ENCODE data around the gene RNF220.
"Not testable (repeated sequence)": the region's sequence is repeated elsewhere in the genome, so short reads cannot be mapped to it uniquely, and the experiment has no call there.

RNF220 gene

DNA sequence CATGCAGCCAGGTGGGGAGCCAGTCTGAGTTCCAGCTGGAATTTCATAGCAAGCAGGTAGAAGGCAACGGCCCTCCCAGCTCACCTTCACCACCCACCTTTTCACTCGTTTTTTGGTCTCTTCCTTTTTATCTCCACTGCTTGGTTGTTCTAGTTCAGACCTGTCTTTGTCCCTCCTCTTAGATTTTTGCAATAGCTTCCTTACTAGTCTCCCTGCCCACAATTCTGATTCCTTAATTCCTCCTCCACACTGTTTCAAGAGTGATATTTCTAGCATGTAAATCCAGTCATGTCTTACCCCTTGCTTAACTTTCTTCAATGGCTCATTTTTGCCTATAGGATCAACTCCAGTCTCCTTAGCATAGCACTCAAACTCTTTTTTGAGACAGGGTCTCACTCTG lies 149.7 kb downstream of the RNF220 start:
- DNase-seq: no peak

DNA sequence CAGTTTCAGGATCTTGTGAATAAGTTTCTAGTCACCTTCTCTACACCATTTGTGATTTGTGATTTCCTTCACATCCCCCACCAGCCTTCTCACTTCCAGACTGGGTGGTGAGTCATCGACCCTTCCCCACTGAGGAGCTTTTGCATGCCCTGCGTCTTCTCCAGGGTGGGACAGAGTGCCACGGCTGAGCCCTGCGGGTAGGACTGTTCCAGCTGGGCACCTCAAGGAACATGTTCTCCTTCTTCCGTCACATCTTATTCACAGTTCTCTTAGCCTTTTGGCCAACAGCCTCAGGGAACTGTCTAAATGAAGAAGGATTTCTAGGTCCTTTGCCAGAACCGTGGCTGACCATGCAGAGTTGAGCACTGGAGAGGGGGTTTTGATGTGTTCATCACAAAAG lies 152.7 kb downstream of the RNF220 start:
- DNase-seq: no peak

DNA sequence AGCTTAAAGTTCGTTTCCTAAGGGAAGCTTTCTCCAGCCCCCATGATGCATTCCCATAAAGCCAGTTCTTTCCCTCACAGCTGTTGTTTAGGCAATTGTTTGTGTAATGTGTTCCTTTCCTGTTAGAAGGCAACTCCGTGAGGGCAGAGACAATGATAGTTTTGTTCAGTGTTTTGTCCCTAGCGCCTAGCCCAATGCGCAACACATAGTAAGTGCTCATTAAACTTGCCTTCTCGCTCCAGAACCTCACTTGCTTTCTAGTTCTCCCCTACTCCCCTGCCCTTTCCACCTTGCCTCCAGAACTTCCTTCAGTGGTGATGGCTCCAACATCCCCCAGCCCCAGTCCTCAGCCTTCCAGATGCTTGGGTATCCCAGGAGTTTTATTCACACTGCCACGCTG lies 153.8 kb downstream of the RNF220 start:
- no peak for DNase-seq

DNA sequence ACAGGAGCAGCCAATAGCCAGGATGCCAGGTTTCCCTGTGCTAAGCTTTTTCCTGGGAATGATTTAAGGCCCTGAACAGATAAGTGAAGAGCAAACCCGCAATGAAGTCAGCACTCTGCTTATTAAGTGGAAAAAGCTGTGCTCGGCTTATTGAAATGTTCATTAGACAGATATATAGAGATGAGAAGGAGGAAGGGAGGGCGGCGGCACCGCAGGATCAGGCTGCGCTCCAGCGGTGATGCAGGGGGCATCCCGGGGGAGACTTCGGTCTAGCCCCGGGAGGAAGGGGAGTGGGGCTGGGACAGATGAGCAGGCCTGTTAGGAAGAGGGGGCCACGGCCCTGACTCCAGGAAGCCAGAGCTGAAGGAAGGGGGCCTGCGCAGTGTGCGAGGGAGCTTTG lies 154.3 kb downstream of the RNF220 start:
- DNase-seq: no peak

DNA sequence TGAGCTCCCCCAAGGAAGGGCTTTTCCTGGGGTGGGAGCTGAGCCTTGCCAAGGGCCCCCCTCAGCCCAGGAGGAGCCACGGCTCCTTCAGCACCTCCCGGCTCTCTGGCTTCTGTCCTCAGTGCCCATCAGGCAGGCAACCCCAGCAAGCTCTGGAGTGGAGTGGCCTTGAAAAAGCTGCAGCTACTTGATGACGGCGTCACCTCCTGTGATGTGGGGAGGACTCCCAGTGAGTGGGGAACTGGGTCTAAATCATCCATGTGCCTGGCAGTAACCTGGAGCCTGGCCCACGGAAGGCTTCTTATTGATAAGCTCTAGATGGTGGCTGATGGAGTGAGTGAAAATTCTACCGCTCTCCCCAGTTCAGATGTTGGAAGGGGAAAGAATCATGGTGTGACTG lies 154.9 kb downstream of the RNF220 start:
- no peak for DNase-seq

DNA sequence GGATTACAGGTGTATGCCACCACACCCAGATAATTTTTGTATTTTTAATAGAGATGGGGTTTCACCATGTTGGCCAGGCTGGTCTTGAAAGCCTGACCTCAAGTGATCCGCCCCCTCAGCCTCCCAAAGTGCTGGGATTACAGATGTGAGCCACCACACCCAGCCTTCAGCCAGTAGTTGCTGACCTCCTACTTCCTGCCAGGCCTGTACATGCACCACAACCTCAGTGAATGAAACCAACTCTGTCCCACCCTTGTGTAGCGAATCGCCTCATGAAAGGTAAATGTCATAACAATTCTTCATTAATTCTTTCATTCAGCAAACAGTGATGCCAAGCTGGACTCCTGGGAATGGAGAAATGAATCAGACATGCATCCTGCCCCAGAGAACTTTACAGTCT lies 155.6 kb downstream of the RNF220 start:
- not testable (repeated sequence) for DNase-seq

DNA sequence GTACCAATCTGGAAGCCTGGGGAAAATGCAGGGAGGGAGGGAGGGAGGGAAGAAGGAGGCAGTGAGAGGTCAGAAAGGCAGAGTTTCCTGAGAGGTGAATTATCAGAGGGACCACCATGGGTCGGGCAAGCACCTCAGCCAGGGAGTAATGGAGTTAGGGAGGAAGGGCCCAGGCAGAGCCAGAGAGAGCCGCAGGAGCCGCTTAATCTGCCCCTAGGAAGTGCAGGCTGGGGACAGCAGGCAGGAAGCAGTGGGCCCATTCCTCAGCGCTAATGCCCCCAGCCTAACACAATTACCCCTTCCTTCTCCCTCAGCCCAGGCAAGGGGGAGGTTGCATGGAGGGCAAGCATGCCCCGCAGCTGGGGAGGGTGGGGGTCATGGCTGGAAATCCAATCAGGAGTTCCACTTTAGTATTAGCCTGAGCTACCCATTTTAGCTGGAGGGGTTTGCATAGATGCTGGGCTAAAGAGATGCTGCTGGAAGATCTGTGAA lies 160.2 kb downstream of the RNF220 start:
- no peak for DNase-seq

DNA sequence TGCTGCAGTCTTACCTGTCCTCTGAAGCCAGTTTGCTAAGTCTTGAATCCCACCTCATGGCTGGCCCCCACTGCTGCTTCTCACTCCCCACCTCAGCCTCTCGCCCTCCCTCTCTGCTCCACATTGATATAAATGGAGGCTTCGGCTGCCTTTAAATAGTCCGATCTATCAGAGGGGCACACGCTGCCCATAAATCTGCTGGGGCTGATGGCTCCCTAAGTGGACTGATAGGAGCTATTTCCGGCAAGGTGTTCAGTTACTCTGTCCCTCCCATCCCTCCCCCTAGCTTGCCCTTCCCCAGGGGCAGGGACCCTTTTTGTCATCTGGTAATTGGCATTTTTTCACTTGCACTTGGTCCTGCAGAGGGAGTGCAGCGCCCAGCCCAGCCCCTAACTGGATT lies 160.8 kb downstream of the RNF220 start:
- DNase-seq: no peak

DNA sequence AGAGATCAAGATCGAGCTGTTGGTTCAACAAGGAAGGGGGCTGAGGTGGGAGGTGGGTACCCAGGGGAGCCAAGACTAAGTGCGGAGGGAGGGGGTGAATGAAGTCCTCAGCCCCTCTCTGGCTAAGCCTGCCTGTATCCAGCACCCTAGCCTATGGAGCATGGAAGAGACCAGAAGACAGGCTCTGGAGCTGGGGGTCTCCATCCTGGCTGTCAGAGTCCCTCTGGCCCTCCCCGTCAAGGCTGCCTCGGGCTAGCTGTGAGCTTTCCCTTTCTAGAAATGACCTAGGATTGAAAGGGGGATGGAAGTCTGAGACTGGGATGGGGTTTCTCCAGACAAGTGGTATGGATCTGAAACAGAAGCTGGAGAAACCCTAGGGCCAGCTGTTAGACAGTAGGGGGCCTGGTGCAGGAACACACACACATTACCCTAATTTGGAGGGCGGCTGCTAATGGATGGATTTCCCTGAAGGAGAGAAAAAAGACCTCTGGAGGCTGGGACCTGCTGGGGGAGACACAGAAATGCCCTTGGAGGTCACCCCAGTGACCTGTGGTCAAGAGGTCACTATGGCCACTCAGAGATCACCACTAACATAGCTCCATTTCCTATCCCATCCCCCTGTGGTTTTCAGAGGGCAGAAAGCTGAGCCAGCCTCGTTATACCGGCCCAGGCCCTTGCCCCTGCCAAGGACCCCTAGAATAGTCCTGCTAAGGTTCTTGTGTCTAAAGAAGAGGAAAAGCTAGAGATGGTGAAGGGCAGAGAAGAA lies 161.4 kb downstream of the RNF220 start:
- no peak for DNase-seq

DNA sequence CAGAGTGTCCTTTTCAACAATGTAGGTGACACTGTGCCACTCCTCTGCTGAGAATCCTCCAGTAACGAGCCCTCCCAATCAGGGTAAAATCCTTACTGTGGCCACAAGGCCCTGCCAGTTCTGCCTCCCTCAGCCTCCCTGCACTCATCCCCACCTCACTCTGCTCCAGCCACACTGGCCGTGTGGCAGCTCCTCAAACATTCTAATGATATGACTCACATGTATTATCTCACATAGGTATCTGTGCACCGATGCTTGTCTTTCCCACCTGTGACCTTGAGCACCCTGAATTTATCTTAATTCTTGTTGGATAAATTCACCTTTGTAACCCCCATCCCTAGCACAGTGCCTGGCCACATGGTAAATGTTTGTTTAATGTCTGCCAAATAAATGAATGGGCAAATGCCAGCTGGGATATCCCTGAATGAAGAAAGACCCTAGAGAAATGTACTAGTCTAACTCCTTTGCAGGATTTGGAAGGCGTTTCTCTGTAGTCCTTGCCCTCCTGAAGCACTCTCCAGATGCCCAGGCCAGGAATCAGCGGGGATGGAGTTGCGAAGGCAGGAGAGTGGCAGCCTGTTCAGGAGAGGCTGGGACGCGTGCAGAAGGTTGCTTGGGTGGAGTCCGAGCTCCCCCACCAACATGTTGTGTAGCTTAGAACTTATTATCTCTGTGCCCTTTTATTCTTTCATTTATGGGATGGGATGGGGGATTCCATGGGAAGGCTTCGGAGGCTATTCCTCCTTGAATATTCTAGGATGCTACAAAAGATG lies 163.3 kb downstream of the RNF220 start:
- DNase-seq: no peak

DNA sequence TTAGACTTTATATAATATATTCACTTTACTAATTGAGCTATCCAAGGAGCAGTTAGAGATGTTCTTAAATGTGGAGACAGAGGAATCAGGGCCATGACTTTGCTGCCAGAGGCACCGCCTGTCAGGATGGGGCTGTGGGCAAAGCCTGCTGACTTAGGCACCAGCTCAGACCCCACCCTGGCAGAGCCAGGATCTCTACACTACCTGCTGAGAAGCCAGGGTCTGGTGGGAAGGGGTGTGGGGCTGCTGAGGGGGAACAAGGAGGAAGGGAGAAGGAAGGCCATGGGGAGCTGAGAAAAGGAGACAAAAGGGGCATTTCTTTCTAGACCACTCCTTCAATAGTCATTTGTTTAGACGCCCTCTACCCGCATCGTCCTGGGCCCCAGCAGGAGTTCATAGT lies 164.4 kb downstream of the RNF220 start:
- DNase-seq: no peak

DNA sequence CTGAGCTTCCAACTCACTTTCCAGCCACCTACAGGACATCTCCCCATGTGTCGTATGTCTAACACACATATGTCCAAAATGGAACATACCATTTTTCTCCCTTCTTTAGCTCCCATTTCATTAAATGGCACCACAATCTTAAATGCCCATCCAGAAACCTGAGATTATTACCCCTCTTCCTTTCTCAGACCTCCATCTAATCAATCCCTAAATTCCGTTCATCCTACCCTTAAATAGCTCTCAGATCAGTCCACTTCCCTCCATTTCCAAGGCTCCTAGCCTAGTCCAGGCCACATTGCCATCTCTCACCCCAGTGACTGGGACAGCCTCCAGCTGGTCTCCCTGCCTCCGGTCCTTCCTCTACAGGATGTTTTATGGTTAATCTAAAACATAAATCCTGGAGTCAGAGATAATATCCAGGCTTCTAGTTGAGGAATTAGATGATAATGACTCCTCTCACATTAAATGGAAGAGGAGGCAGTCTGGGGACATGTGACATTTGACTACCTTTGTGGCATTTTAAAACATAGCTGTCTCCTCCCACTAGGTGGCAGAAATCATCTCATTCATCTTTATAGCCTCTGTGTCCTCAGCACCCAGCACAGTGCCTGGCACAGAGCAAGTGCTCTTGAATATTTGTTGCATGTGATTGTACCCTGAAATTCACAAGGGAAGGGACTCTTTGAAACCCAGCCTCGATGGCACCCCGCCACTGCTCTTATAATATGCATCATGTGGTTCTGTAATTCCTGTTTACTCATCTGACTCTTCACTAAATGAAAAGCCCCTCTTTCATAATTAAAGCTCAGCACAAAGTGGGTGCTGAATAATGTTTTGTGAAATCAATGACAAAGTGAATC lies 166.9 kb downstream of the RNF220 start:
- DNase-seq: peak in 1 of 5 experiments; percentile 46

DNA sequence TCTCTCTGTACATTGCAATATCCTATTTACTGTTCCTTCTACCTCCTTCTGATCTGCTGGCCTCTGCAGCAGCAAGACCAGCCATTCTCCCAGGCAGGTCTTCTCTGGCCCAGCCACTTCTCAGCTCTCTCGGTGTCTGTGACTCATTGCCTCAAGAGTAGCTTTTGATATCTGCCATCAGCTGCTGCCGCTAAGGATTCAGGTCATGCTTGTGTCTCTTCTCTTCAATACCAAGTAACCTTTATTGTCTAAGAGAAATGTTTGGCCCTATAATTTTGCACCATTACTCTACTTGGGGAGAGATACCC lies 167.5 kb downstream of the RNF220 start:
- no peak for DNase-seq

DNA sequence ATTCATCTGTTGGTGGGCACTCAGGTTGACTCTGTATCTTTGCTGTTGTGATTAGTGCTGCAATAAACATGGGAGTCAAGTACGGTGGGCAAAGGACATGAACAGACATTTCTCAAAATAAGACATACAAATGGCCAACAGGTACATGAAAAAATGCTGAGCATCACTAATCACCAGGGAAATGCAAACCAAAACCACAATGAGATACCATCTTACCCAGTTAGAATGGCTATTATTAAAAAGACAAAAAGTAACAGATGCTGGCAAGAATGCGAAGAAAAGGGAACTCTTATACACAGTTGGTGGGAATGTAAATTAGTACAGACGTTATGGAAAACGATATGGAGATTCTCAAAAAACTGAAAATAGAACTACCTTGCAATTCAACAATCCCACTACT lies 170.3 kb downstream of the RNF220 start:
- DNase-seq: no peak

DNA sequence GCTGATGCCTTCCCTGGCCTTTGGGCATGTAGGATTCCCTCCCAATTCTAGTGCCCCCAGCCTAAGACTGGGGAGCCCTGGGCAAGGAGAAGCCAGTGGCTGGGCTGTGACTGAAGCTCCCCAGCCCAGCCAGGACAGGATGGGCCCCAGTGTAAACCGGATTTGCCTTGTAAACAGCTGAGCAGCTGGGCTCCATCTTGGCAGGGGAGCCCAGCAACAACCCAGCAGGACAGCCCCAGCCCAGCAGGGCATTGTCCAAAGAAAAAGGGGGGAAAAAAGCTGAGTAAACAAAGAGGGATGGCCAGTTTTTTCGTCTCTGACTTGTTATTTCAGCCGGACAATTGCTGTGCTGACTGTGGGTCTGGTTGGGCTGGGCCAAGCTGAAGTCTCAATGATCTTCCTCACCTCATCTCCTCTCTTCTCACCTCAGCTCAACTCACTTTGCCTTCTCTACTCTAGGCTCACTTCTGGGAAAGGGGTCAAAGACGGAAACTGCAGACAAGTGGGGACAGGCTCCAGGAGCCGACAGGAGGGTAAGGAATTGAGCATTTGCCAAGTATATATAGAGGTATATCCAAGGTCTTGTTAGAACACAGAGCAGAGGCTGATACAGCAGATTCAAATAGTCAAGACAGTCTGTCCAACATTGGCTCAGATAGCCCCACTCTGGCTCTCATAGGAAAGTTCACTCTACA lies 171.5 kb downstream of the RNF220 start:
- no peak for DNase-seq

DNA sequence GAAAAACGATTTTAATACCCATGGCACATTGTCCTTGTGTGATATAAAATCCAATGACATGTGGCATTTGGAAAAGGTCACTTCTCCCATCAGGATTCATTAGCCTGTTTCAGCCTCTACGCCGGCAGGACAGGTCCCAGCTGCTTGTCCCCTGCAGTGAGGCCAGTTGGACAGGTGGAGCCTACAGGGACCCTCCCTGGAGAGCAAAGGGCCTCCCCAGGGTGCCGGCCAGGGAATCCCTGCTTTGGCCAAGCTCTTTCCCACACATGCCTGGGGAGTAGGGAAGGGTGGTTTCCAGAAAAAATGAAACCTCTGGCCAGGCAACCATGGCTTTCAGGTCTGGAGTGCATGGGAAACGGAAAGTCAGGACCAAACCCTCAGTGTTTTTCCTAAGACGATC lies 176.2 kb downstream of the RNF220 start:
- no peak for DNase-seq

DNA sequence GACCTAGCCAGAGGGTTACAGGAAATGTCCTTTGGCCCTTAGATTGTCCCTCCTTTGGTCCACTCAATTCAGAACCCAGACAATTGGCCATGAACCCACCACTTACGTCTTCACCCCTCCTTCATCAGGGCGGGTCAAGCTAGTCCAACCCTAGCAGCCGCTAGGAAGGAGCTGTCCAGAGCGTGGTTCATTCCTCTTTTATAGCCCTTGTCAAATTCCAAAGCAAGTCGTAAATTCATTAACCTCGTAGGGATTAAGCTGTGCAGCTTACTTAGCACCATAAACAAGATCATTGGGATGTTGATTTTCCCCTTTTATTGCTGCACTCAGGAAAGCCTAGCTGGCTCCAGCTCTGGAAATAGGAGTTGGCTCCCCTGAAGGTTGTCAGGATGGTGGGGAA lies 179.1 kb downstream of the RNF220 start:
- DNase-seq: no peak

DNA sequence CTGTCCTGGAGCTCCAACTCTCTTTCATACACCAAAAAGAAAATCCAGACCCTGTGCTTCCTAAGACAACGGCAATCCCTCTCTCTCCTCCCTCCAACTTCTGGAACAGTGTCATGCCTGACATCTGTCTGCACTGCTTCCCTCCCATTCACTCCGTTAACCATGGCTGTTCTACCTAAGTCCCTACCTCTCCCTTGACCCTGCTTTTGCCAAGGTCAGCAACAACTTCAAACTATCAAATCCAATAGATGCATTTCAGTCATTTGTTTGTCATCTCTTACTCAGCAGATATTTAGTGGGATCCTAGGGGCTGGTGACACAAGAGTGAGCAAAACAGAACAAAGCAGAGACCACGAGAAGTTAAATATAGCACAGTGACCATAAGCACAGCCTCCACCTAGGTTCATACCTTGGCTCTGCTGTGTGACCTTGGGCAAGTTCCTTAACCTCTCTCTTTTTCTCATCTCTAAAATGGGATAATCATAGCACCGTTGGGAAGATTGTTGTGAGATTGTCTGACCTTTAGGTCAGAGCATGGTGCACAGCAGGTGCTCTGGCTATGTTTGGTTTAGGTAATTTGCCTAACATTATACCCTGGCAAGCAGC lies 180.4 kb downstream of the RNF220 start:
- DNase-seq: no peak

DNA sequence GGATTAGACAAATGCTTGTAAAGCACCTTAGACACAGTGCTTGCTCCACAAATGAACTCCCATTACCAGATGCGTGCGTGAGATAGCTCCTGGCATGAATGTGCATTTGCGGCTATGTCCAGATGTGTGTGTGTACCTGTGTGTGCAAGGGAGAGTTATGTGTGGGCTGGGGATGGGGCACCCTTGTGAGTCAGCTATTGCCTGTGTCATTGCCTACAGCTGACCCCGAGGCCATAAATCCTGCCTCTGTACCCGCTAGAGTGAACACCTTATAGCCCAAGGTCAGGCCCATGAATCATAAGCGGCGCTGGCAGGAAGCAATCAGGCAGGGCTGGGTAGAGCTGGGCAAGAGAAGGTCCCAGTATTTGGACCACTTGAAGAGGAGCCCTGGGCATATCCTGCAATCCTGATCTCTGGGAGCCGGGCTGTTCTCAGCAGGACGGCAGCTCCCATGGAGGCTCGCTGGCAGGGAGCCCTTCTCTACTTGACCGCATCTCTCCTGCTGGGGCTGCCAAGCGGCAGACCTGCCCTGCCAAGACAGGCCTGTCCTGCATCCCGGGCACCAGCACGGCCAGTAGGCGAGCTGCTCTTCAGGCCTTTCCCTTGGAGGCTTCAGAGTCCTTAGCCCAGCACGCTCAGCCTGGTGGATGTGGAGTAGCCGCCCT lies 182.9 kb downstream of the RNF220 start:
- no peak for DNase-seq

DNA sequence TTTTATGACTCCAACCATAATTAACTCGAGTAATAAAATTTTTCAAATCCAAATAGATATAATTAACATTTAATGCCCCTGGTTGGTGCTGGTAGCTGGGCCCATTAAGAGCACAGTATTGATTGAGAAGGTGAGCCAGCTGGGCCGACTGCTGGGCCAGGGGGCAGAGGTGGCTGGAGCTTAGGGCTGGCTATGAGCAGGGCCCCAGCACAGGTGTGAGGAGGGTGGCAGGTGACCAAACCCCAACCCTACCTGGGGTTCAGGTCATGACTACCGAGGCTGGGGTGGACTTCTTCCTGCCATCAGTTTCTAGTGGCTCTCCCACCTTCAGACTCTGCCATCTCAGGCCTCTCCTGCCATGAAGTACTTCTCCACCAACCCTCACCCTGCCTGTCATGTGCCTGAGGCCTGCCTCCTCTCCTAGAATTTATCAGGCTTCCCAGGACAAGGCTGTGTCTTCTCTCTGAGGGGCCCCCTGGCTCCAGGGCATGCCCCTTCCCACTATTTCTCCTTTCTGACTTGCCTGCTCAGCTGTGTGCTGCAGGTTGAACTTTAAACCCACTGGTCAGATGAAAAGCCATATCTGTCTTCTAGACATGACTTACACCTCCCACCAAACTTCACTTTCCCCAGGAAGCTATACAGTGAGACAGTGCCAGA lies 183.6 kb downstream of the RNF220 start:
- DNase-seq: no peak

DNA sequence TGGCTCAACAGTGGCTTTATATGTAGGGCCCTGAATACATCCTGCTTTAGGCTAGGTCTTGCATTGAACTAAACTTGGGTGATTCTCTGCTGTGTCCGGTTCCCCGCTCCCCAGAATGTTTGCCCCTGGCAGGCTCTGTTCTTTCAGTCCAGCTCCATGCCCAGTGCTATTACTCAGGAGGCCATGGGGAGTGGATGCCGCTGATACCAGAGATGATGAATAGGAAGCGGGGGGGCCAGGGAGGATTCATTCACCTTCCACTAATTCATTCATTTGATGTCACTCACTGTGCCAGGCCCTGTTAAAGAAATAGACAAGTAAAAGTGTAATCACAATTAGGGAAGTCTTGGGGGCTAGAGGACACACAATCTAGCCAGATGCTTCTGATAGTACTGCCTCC lies 185.4 kb downstream of the RNF220 start:
- no peak for DNase-seq
